HepG2 (cell line): ENCODE measurements around the gene DUS1L. TPM values are rescaled to one million over a fixed set of nuclear protein-coding genes. Genes with fewer than 3 reads are reported as not detected.

Source experiments
- ATAC-seq: fragments of 200-7000 bp; cut with Tn5 transposase; 3 replicates; pipeline ENCODE4 v1.9.1; 2020; ENCODE audit warnings: mild to moderate bottlenecking, moderate library complexity
- BruUV-seq: library from RNA; stranded (reverse); fragments of 400-500 nt; replicated peaks from 2 replicates; lab custom pipeline; 2021; lab: Mats Ljungman, UMichigan
- CTCF ChIA-PET: fragments of 300-600 bp; formaldehyde crosslinking; extraction: SDS; loops from one replicate; lab custom pipeline; 2021; ENCODE audit warnings: low total read pairs, inconsistent platforms, low intra/inter-chr PET ratio; lab: Yijun Ruan, JAX
- POLR2A ChIA-PET: fragments of 350-600 bp; sonication (Branson Sonifier 250); formaldehyde crosslinking; loops from one replicate; lab custom pipeline; 2020; ENCODE audit warnings: antibody characterized with exemption, inconsistent platforms; lab: Yijun Ruan, JAX
- DNase-seq: peaks from one replicate; pipeline ENCODE4 v3.0.0-alpha.2; 2015; ENCODE audit warnings: low spot score
- FAIRE-seq: peaks from 3 replicates; lab custom pipeline; 2011; peaks lifted over from hg19 to GRCh38; lab: Jason Lieb, UNC
- H2AFZ ChIP-seq: one replicate; pipeline ENCODE4 v1.6.1; 2011; ENCODE audit warnings: low read length, inconsistent platforms
- H3K27ac ChIP-seq: fragments of 300-600 bp; 3 replicates; pipeline ENCODE4 v1.8.0; 2011; ENCODE audit warnings: mixed run types, mild to moderate bottlenecking, mixed read lengths, low read length, inconsistent platforms; ENCODE audit not compliant: insufficient read depth; ENCODE audit errors: extremely low read length
- H3K27me3 ChIP-seq, 2 experiments: fragments of 200-600 bp in 1 of 2; 2 replicates in 1 of 2; 3 replicates in 1 of 2; pipeline versions ENCODE4 v1.6.0 to v1.8.0; 2011; ENCODE audit warnings: low read length in 2 of 2, mild to moderate bottlenecking in 2 of 2, moderate library complexity in 2 of 2, inconsistent platforms in 1 of 2; ENCODE audit not compliant: insufficient read depth in 2 of 2, control insufficient read depth in 1 of 2
- H3K36me3 ChIP-seq, 2 experiments: fragments of 200-600 bp in 1 of 2; replicated peaks in 1 of 2; 2 replicates in 1 of 2; 3 replicates in 1 of 2; pipeline versions ENCODE4 v1.5.1 to v1.8.0; 2011; ENCODE audit warnings: low read length in 2 of 2, inconsistent platforms in 1 of 2; ENCODE audit not compliant: insufficient read depth in 2 of 2, control insufficient read depth in 1 of 2
- H3K4me1 ChIP-seq: 2 replicates; pipeline ENCODE4 v1.5.1; 2012; ENCODE audit warnings: low read length, inconsistent platforms; ENCODE audit not compliant: insufficient read depth
- H3K4me2 ChIP-seq: 2 replicates; pipeline ENCODE4 v1.6.0; 2011; ENCODE audit warnings: low read depth, low read length, inconsistent platforms
- H3K4me3 ChIP-seq, 3 experiments: fragments of 200-600 bp in 1 of 3; sonication (generic), shearing (Covaris generic) in 1 of 3; replicated peaks in 1 of 3; 2 replicates each; pipeline ENCODE4 v1.5.1; 2011 to 2016; ENCODE audit warnings: low read length in 3 of 3, inconsistent platforms in 2 of 3, low read depth in 2 of 3, mild to moderate bottlenecking in 2 of 3, control low read depth in 1 of 3, mixed read lengths in 1 of 3; ENCODE audit not compliant: insufficient read depth in 1 of 3
- H3K79me2 ChIP-seq: one replicate; pipeline ENCODE4 v1.6.1; 2011; ENCODE audit warnings: low read length, inconsistent platforms; ENCODE audit not compliant: insufficient read depth
- H3K9ac ChIP-seq: 2 replicates; pipeline ENCODE4 v1.6.0; 2011; ENCODE audit warnings: mild to moderate bottlenecking, low read depth, low read length, inconsistent platforms; ENCODE audit not compliant: insufficient read depth
- H3K9me3 ChIP-seq: 2 replicates; pipeline ENCODE4 v1.5.1; 2012; ENCODE audit warnings: mild to moderate bottlenecking, low read length
- H4K20me1 ChIP-seq: 2 replicates; pipeline ENCODE4 v1.6.0; 2011; ENCODE audit warnings: inconsistent platforms, mild to moderate bottlenecking, low read length, moderate library complexity; ENCODE audit not compliant: insufficient read depth
- ARNTL ChIP-seq: sonication (generic); formaldehyde crosslinking; IDR thresholded peaks from 2 replicates; pipeline ENCODE4 v1.4.0; 2020; ENCODE audit warnings: mild to moderate bottlenecking, missing genetic modification reagents
- DMAP1 ChIP-seq: IDR thresholded peaks from 2 replicates; pipeline ENCODE4 v1.6.1; 2016
- EZH2 ChIP-seq: conservative IDR thresholded peaks from 2 replicates; pipeline ENCODE4 v1.6.1; 2012; ENCODE audit warnings: mild to moderate bottlenecking, low read depth, low read length, moderate library complexity
- FOXC1 ChIP-seq: sonication (generic); formaldehyde crosslinking; IDR thresholded peaks from 2 replicates; pipeline ENCODE4 v1.8.0; 2022; ENCODE audit warnings: mild to moderate bottlenecking, missing genetic modification reagents, borderline replicate concordance
- GATA4 ChIP-seq: sonication (generic); IDR thresholded peaks from 2 replicates; pipeline ENCODE4 v1.6.1; 2016; ENCODE audit warnings: antibody characterized with exemption, low read depth, borderline replicate concordance
- LCORL ChIP-seq, 2 experiments: fragments of 450-650 bp in 1 of 2; sonication (generic) in 1 of 2; formaldehyde crosslinking in 1 of 2; IDR thresholded peaks; 2 replicates each; pipeline versions ENCODE4 v1.5.0 to v1.6.1; 2017 to 2020; ENCODE audit warnings: antibody characterized with exemption in 1 of 2, missing genetic modification reagents in 1 of 2
- MBNL3 ChIP-seq: fragments of 250-450 bp; sonication (Bioruptor Pico); conservative IDR thresholded peaks from 2 replicates; pipeline ENCODE4 v1.8.0; 2022; ENCODE audit warnings: mild to moderate bottlenecking, inconsistent platforms
- NFE2L2 ChIP-seq: fragments of 150-350 bp; IDR thresholded peaks from 2 replicates; pipeline ENCODE4 v1.6.1; 2014; ENCODE audit warnings: low read length
- SALL2 ChIP-seq: sonication (generic); formaldehyde crosslinking; IDR thresholded peaks from 2 replicates; pipeline ENCODE4 v1.8.1; 2023; ENCODE audit warnings: mild to moderate bottlenecking, missing genetic modification reagents, inconsistent platforms
- SNAPC4 ChIP-seq: sonication (generic); formaldehyde crosslinking; IDR thresholded peaks from 2 replicates; pipeline ENCODE4 v1.4.0; 2020; ENCODE audit warnings: mild to moderate bottlenecking, missing genetic modification reagents
- YEATS4 ChIP-seq: sonication (generic); formaldehyde crosslinking; IDR thresholded peaks from 2 replicates; pipeline ENCODE4 v1.4.0; 2020; ENCODE audit warnings: missing genetic modification reagents, borderline replicate concordance
- ZNF746 ChIP-seq: sonication (generic); formaldehyde crosslinking; IDR thresholded peaks from 2 replicates; pipeline ENCODE4 v1.8.0; 2022; ENCODE audit warnings: mild to moderate bottlenecking, missing genetic modification reagents
- ZNF768 ChIP-seq: sonication (generic); formaldehyde crosslinking; IDR thresholded peaks from 2 replicates; pipeline ENCODE4 v1.4.0; 2020; ENCODE audit warnings: missing genetic modification reagents
- ZNF773 ChIP-seq: sonication (generic); formaldehyde crosslinking; IDR thresholded peaks from 2 replicates; pipeline ENCODE4 v1.4.0; 2020; ENCODE audit warnings: missing genetic modification reagents, borderline replicate concordance
- WGBS: methylation state at CpG from one replicate; pipeline ENCODE4 v1.1.6; 2017; ENCODE audit warnings: low lambda C conversion rate; 5-methylcytosine and 5-hydroxymethylcytosine counted together
- in situ Hi-C: cut with HindIII; loops from 2 replicates; pipeline ENCODE4 v1.10.0; 2017; ENCODE audit warnings: low pct_unique_long_range_greater_than_20kb; ENCODE audit not compliant: extremely low pct_ligation_motif_present
- intact Hi-C: fragments of 100-400 bp; cut with micrococcal nuclease; formaldehyde crosslinking; loops from one replicate; pipeline ENCODE4 v1.10.0; 2022; ENCODE audit not compliant: unreplicated experiment
- polyA plus RNA-seq, 8 experiments: library from polyadenylated mRNA; depleted of rRNA in 3 of 8; stranded (reverse) in 7 of 8; unstranded in 1 of 8; fragments of >200 nt; fragmentation: Illumina TruSeq in 4 of 8; extraction: Trizol in 4 of 8; gene quantifications; 2 replicates each; pipeline versions ENCODE4 v1.2.1 to v1.2.3, GENCODE V29; 2011 to 2016; ENCODE audit warnings: low read depth in 4 of 8, missing spikeins in 1 of 8, mixed read lengths in 1 of 8; ENCODE audit not compliant: insufficient read depth in 1 of 8
- total RNA-seq, 5 experiments: library from RNA; depleted of rRNA; stranded (reverse); fragments of >200 nt; fragmentation: Illumina TruSeq; extraction: Trizol; gene quantifications; 2 replicates each; pipeline ENCODE4 v1.2.3, GENCODE V29; 2016; ENCODE audit warnings: low read depth in 1 of 5

Gene DUS1L
- total and polyA plus RNA-seq, 2 of the 13 experiments (the other 11 are each of a cell fraction or from before 2014, with no cell fraction given): 81.0 to 109 TPM

- TF ChIP-seq MBNL3 (CRISPR knock-in tag): no peak
- no peak for TF ChIP-seq EZH2
- peak; percentile 11; the same call in 1 of the 2 replicates for TF ChIP-seq YEATS4 (CRISPR knock-in tag)
These were observed 42.6 kb downstream of the DUS1L start, which contains the start of gene LRRC45 (continued) for GRCh38 chr17:82022981-82023446.

- H3K4me2 ChIP-seq: peak within 1 kb of the TSS; percentile 95
- whole genome bisulfite sequencing: 2% methylated on average over 16 of the region's 64 CpGs
- H3K9me3 ChIP-seq: no peaks in the 10 kb centered on the region
- H3K4me3 ChIP-seq: peak within 1 kb of the TSS; percentile 80 to 90 (median 90)
- in situ Hi-C loops (loop anchor here (5.0 kb wide), 1 partner anchor 65 kb away; no protein-coding TSS in a partner anchor), intact Hi-C loops (loop anchor here (5.0 kb wide), 2 partner anchors 130 to 155 kb away; no protein-coding TSS in a partner anchor)
- H2AFZ ChIP-seq: no peak within 1 kb of the TSS
- no peak for FAIRE-seq
- peak; percentile 67 for ATAC-seq
- no peaks in the 10 kb centered on the region; the same call in 1 of the 2 replicates for H4K20me1 ChIP-seq
- BruUV-seq: TSS peak; percentile 82
- H3K27me3 ChIP-seq: no peaks in the 10 kb centered on the region; a peak in 1 of 5 replicates
- peak within 1 kb of the TSS; percentile 78 for H3K27ac ChIP-seq
- H3K4me1 ChIP-seq: peaks cover 73% of the 10 kb centered on the region
- peak within 1 kb of the TSS; percentile 95 for H3K9ac ChIP-seq
- CTCF ChIA-PET: interaction anchor here (0.9 to 6.8 kb wide), 4 partner anchors 22 to 131 kb away, joined by 3 to 181 read pairs (median 4); partner anchors contain the start of genes ALYREF, ANAPC11 and NOTUM
- H3K79me2 ChIP-seq: peaks cover 41% of the 10 kb centered on the region
- peaks cover 1 to 3% of the 10 kb centered on the region in 2 experiments; a peak in 2 of 5 replicates for H3K36me3 ChIP-seq
- no peak for DNase-seq
- POLR2A ChIA-PET: interaction anchor here (0.6 to 14.1 kb wide), 40 partner anchors 9 to 320 kb away, joined by 3 to 470 read pairs (median 6); partner anchors contain the start of genes ARHGDIA, DCXR, FASN and MAFG
- TF ChIP-seq SALL2 (CRISPR knock-in tag) (peak; percentile 82; the same call in 1 of the 2 replicates), FOXC1 (CRISPR knock-in tag) (peak; percentile 61; the same call in 1 of the 2 replicates), ARNTL (CRISPR knock-in tag) (0 out of 2 replicates have a peak, but pooled peaks have one; percentile 30), DMAP1 (no peak), ZNF768 (CRISPR knock-in tag) (peak; percentile 68), NFE2L2 (no peak), SNAPC4 (CRISPR knock-in tag) (no peak), GATA4 (peak; percentile 47; the same call in 1 of the 2 replicates), ZNF773 (CRISPR knock-in tag) (no peak), LCORL (IDR thresholded peaks at IDR 0.05) (no peak), LCORL (CRISPR knock-in tag; IDR thresholded peaks at IDR 0.05) (peak; percentile 55), ZNF746 (peak; percentile 43; the same call in 1 of the 2 replicates)
These were observed 43.2 kb downstream of the DUS1L start, which contains the start of gene CENPX for GRCh38 chr17:82022310-82022980. Gene CENPX (minus strand): TSS chr17:82022878. CDS start chr17:82022861, 17 bp downstream.
